ENCODE data around the gene ACTN3.

DNA sequence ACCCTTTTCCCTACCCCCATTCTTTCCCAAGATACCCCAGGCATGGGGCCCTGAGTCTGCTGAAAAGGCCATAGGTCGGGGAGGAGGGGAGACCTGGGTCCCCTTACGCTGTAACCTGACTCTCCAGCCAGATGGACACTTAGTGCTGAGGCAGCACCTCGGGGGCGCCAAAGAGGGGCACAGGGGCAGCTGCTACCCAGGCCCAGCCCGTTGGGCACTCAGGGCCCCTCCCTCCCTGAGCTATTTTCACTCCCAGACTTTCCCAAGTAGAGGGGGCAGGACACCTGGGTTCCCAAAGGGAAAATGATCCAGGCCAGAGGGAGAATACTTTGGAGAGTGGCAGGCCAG is 933 bp downstream of the ACTN3 start:
- TF ChIP-seq CREB1 (CRISPR knock-in tag; IDR thresholded peaks at IDR 0.05) (no peak), ZBTB21 (CRISPR knock-in tag; IDR thresholded peaks at IDR 0.05; ENCODE audit: borderline replicate concordance) (no peak), ZNF416 (CRISPR knock-in tag; IDR thresholded peaks at IDR 0.05) (no peak)
- TF ChIP-seq, protein P1, sequence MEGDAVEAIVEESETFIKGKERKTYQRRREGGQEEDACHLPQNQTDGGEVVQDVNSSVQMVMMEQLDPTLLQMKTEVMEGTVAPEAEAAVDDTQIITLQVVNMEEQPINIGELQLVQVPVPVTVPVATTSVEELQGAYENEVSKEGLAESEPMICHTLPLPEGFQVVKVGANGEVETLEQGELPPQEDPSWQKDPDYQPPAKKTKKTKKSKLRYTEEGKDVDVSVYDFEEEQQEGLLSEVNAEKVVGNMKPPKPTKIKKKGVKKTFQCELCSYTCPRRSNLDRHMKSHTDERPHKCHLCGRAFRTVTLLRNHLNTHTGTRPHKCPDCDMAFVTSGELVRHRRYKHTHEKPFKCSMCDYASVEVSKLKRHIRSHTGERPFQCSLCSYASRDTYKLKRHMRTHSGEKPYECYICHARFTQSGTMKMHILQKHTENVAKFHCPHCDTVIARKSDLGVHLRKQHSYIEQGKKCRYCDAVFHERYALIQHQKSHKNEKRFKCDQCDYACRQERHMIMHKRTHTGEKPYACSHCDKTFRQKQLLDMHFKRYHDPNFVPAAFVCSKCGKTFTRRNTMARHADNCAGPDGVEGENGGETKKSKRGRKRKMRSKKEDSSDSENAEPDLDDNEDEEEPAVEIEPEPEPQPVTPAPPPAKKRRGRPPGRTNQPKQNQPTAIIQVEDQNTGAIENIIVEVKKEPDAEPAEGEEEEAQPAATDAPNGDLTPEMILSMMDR (IDR thresholded peaks at IDR 0.05), result no peak
